Thyroid gland (tissue), 4 donors: ENCODE measurements around the gene PPIL1. TPM values are rescaled to one million over a fixed set of nuclear protein-coding genes. Genes with fewer than 3 reads are reported as not detected.

Source experiments
- DNase-seq, 2 donors: peaks; one replicate each; pipeline ENCODE4 v3.0.0-alpha.2; 2019
- H3K27ac ChIP-seq, 3 donors: fragments of 200-600 bp; sonication (generic); 1 replicate in 2 of 3; 2 replicates in 1 of 3; pipeline ENCODE4 v1.5.1; 2016 to 2019; ENCODE audit warnings: mild to moderate bottlenecking in 1 of 3, moderate library complexity in 1 of 3
- H3K27me3 ChIP-seq: fragments of 200-600 bp; sonication (generic); one replicate; pipeline ENCODE4 v1.5.1; 2019
- H3K36me3 ChIP-seq, 2 donors: fragments of 200-600 bp; sonication (generic); one replicate each; pipeline ENCODE4 v1.5.1; 2016 to 2019
- H3K4me1 ChIP-seq, 2 donors: fragments of 200-600 bp; sonication (generic); one replicate each; pipeline ENCODE4 v1.5.1; 2017 to 2019
- H3K4me3 ChIP-seq, 3 donors: fragments of 200-600 bp; sonication (generic); replicated peaks in 1 of 3; 1 replicate in 2 of 3; 2 replicates in 1 of 3; pipeline ENCODE4 v1.5.1; 2016; ENCODE audit warnings: mild to moderate bottlenecking in 1 of 3
- H3K9me3 ChIP-seq: fragments of 200-600 bp; sonication (generic); one replicate; pipeline ENCODE4 v1.5.1; 2017
- POLR2A ChIP-seq, 2 donors: fragments of 450-650 bp; IDR thresholded peaks; one replicate each; pipeline ENCODE4 v1.6.1; 2017; ENCODE audit warnings: antibody characterized with exemption in 2 of 2, mild to moderate bottlenecking in 2 of 2, moderate library complexity in 1 of 2
- WGBS, 2 donors: methylation state at CpG; one replicate each; pipeline ENCODE4 v1.1.5; 2017; 5-methylcytosine and 5-hydroxymethylcytosine counted together
- intact Hi-C: fragments of 100-400 bp; cut with DNase I; formaldehyde crosslinking; loops from one replicate; pipeline ENCODE4 v1.15.1; 2023
- total RNA-seq, 4 donors: library from RNA; depleted of rRNA; stranded (reverse); fragments of >200 nt; gene quantifications; one replicate each; pipeline ENCODE4 v1.2.3, GENCODE V29; 2016
- TF ChIP-seq, protein P1 (sequence below), 6 experiments: fragments of 200-600 bp in 3 of 6; fragments of 450-650 bp in 3 of 6; sonication (generic) in 3 of 6; IDR thresholded peaks; one replicate each; pipeline ENCODE4 v1.5.1; 2016 to 2019; ENCODE audit warnings: antibody characterized with exemption in 6 of 6, mild to moderate bottlenecking in 2 of 6, inconsistent platforms in 1 of 6, moderate library complexity in 1 of 6

The PPIL1 gene
- total RNA-seq, 4 donors from 2014 or later: 35.3 to 69.4 (median 44.3) TPM

DNA sequence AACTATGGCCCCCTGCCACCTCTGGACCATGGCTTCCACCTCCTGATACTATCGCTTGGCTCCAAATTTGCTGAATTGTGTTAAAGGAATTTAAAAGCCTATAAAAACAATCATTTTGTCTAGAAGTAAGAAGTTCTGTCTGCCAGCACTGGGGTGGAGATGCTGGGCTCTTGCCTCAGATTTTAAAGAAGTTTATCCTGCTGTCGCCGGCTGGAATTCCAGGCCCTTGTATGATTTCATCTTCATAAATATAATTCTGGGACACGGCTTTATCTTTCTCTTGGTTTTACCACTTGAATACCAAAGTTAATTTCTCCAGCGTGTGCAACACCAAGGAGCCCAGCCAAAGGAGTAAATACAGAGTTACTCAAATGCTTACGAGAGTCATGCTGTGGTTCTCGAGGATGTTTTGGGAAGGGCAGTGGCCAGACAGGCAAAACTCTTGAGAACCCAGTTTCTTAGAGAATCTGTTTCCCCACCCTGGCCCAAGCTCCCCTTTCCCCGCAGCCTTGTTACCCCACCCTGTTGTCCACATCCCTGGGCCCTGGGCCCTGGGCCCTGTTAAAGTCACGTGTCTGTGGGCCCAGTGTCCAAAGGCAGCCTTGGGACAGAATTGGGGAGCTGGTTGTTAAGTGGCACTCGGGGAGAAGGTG, 43.1 kb upstream of the PPIL1 start:
- Histone ChIP-seq H3K36me3 (peaks cover 0 to 4% of the 10 kb centered on the region in 2 donors), H3K27me3 (no peaks in the 10 kb centered on the region), H3K4me1 (peaks cover 49 to 57% of the 10 kb centered on the region in 2 donors), H3K27ac (peak overlapping the region; percentile 86 to 95 (median 91)), H3K4me3 (no peak overlapping the region), H3K9me3 (no peaks in the 10 kb centered on the region)
- no peak for TF ChIP-seq POLR2A (IDR thresholded peaks at IDR 0.05)
- TF ChIP-seq, protein P1, sequence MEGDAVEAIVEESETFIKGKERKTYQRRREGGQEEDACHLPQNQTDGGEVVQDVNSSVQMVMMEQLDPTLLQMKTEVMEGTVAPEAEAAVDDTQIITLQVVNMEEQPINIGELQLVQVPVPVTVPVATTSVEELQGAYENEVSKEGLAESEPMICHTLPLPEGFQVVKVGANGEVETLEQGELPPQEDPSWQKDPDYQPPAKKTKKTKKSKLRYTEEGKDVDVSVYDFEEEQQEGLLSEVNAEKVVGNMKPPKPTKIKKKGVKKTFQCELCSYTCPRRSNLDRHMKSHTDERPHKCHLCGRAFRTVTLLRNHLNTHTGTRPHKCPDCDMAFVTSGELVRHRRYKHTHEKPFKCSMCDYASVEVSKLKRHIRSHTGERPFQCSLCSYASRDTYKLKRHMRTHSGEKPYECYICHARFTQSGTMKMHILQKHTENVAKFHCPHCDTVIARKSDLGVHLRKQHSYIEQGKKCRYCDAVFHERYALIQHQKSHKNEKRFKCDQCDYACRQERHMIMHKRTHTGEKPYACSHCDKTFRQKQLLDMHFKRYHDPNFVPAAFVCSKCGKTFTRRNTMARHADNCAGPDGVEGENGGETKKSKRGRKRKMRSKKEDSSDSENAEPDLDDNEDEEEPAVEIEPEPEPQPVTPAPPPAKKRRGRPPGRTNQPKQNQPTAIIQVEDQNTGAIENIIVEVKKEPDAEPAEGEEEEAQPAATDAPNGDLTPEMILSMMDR (IDR thresholded peaks at IDR 0.05): peak in 1 of 6 experiments; percentile 10
- WGBS, 2 donors: 25 to 35% methylated on average over 9 to 10 of the region's 10 CpGs
- intact Hi-C loops: loop anchor here (10.0 kb wide), 1 partner anchor 97 kb away; no protein-coding TSS in a partner anchor
- DNase-seq: peak; percentile 33 to 38

DNA sequence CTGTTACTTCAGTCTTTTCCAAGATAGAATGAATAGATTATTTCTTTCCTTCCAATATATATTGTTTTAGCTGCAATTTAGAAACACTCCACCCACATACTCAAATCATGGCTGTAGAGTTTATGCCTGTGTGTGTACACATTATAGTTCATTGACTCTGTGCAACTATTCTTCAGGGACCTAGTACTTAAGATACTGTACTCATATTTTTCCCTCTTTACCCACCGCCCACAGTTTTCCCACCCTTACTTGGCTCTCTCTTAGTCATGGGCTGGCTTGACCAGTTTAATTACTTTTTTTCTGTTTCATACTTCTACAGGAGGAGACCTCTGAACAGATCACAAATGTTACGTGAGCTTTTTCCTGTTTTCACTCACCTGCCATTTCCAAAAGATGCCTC, 41.5 kb upstream of the PPIL1 start:
- Histone ChIP-seq H3K36me3 (peaks cover 0 to 4% of the 10 kb centered on the region in 2 donors), H3K9me3 (no peaks in the 10 kb centered on the region), H3K27ac (peak overlapping the region; percentile 86 to 95 (median 91)), H3K4me3 (no peak overlapping the region), H3K27me3 (no peaks in the 10 kb centered on the region), H3K4me1 (peaks cover 49 to 61% of the 10 kb centered on the region in 2 donors)
- no peak for DNase-seq
- 71 to 82% methylated on average over 2 of the region's 2 CpGs for WGBS, 2 donors
- TF ChIP-seq, protein P1 (IDR thresholded peaks at IDR 0.05): no peak
- TF ChIP-seq POLR2A (IDR thresholded peaks at IDR 0.05): no peak
- intact Hi-C loops: loop anchor here (10.0 kb wide), 1 partner anchor 99 kb away; no protein-coding TSS in a partner anchor

DNA sequence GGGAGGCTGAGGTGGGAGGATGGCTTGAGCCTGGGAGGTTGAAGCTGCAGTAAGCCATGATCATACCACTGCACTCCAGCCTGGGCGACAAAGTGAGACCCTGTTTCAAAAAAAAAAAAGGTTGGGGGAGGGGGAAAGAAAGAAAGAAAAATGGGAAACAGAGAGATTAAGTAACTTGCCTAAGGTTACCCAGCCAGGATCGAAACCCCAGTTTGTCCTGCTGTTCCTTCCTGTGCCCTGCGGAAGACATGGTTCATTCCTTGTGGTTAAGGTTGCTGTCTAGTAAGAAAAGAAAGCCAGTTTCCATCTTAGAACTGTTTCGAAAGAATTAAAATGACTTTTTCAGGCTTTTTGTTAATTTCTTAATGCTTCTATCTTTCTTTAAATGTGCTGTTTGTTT, 41.0 kb upstream of the PPIL1 start:
- peaks cover 0 to 4% of the 10 kb centered on the region in 2 donors for H3K36me3 ChIP-seq
- no peaks in the 10 kb centered on the region for H3K9me3 ChIP-seq
- peak overlapping the region; percentile 86 to 95 (median 91) for H3K27ac ChIP-seq
- H3K4me1 ChIP-seq: peaks cover 49 to 61% of the 10 kb centered on the region in 2 donors
- no peak overlapping the region for H3K4me3 ChIP-seq
- TF ChIP-seq POLR2A (IDR thresholded peaks at IDR 0.05): no peak
- TF ChIP-seq, protein P1 (IDR thresholded peaks at IDR 0.05): no peak
- DNase-seq: no peak
- 85 to 89% methylated on average over 4 of the region's 4 CpGs for WGBS, 2 donors
- H3K27me3 ChIP-seq: no peaks in the 10 kb centered on the region
- intact Hi-C loops: loop anchor here (10.0 kb wide), 1 partner anchor 99 kb away; no protein-coding TSS in a partner anchor

DNA sequence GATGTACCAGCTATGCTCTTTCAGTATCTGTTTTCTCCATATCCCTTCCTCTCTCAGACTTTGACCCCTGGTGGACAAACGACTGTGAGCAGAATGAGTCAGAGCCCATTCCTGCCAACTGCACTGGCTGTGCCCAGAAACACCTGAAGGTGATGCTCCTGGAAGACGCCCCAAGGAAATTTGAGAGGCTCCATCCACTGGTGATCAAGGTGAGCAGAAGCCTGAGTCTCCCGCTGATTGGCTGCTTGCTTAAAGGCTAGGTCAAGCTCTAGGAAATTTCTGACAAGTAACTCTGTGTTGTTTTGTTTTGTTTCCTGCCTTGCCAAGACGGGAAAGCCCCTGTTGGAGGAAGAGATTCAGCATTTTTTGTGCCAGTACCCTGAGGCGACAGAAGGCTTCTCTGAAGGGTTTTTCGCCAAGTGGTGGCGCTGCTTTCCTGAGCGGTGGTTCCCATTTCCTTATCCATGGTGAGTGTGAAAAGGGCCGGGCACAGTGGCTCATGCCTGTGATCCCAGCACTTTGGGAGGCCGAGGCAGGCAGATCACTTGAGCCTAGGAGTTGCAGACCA, 39.7 kb upstream of the PPIL1 start:
- Histone ChIP-seq H3K4me3 (no peak overlapping the region), H3K27me3 (no peaks in the 10 kb centered on the region), H3K9me3 (no peaks in the 10 kb centered on the region), H3K36me3 (no peaks in the 10 kb centered on the region), H3K4me1 (peaks cover 49 to 58% of the 10 kb centered on the region in 2 donors), H3K27ac (peak overlapping the region; percentile 71 to 95 (median 81))
- no peak for TF ChIP-seq POLR2A (IDR thresholded peaks at IDR 0.05)
- TF ChIP-seq, protein P1 (IDR thresholded peaks at IDR 0.05): peak in 5 of 6 experiments; percentile 2 to 61 (median 44)
- WGBS, 2 donors: 27 to 36% methylated on average over 10 of the region's 10 CpGs
- peak; percentile 91 to 93 for DNase-seq
- intact Hi-C loops: loop anchor here (5.0 to 10.0 kb wide), 2 partner anchors 53 to 100 kb away; no protein-coding TSS in a partner anchor

DNA sequence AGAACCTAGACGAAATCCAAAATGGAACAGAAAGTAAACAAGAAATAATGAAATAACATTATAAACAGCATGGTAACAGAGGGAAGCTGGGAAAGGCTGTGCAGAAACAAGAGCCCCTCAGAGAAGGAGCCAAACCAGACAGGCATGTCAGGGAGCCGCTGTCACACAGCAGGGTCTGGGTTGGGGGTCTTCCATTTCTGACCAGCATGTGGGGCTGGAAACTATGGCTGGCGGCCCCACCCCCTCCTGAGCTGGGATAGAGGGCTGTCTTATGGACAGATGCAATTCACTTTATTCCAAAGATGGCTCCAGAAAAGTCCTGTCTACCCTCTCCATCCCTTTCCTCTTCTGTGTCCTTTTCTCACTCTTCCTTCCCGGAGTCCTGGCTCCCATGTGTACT, 38.5 kb upstream of the PPIL1 start:
- Histone ChIP-seq H3K36me3 (no peaks in the 10 kb centered on the region), H3K9me3 (no peaks in the 10 kb centered on the region), H3K4me1 (peaks cover 49 to 53% of the 10 kb centered on the region in 2 donors), H3K27me3 (no peaks in the 10 kb centered on the region), H3K4me3 (no peak overlapping the region), H3K27ac (peak overlapping the region; percentile 71 to 95 (median 81))
- TF ChIP-seq POLR2A (IDR thresholded peaks at IDR 0.05): no peak
- TF ChIP-seq, protein P1 (IDR thresholded peaks at IDR 0.05): no peak
- intact Hi-C loops: loop anchor here (5.0 to 10.0 kb wide), 2 partner anchors 54 to 102 kb away; no protein-coding TSS in a partner anchor
- no peak for DNase-seq
- WGBS, 2 donors: 82 to 91% methylated on average over 4 of the region's 4 CpGs
